Measurements from ENCODE around the gene TCEA2.

GRCh38 chr20:64032706-64033624 is 30.0 kb upstream of the TCEA2 start:
- TF ChIP-seq CTCF (IDR thresholded peaks at IDR 0.05; ENCODE audit: insufficient read depth, low read length, poor library complexity, severe bottlenecking) = no peak
- TF ChIP-seq EZH2phosphoT487 (conservative IDR thresholded peaks at IDR 0.05; ENCODE audit: low read length) = no peak
